Measurements from ENCODE around the gene PRSS8.

DNA sequence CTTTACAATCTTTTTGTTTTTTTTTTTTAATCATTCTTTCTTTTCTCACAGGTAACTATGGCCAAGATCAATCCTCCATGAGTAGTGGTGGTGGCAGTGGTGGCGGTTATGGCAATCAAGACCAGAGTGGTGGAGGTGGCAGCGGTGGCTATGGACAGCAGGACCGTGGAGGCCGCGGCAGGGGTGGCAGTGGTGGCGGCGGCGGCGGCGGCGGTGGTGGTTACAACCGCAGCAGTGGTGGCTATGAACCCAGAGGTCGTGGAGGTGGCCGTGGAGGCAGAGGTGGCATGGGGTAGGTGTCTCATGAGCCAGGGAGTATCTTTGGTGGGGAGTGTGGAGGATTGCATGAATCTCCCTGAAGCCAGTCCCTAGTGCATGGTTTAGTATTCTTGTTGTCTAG lies 49.4 kb upstream of the PRSS8 start:
- TF ChIP-seq, protein P1, sequence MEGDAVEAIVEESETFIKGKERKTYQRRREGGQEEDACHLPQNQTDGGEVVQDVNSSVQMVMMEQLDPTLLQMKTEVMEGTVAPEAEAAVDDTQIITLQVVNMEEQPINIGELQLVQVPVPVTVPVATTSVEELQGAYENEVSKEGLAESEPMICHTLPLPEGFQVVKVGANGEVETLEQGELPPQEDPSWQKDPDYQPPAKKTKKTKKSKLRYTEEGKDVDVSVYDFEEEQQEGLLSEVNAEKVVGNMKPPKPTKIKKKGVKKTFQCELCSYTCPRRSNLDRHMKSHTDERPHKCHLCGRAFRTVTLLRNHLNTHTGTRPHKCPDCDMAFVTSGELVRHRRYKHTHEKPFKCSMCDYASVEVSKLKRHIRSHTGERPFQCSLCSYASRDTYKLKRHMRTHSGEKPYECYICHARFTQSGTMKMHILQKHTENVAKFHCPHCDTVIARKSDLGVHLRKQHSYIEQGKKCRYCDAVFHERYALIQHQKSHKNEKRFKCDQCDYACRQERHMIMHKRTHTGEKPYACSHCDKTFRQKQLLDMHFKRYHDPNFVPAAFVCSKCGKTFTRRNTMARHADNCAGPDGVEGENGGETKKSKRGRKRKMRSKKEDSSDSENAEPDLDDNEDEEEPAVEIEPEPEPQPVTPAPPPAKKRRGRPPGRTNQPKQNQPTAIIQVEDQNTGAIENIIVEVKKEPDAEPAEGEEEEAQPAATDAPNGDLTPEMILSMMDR (IDR thresholded peaks at IDR 0.05; ENCODE audit: extremely low read depth in 1 of 2, insufficient read depth in 1 of 2, low read depth in 1 of 2, low read length in 2 of 2) = no peak
- TF ChIP-seq POLR2A (IDR thresholded peaks at IDR 0.05; ENCODE audit: low read depth, low read length) (no peak), FOS (IDR thresholded peaks at IDR 0.05; ENCODE audit: borderline replicate concordance, insufficient read depth, low read length) (no peak), JUN (IDR thresholded peaks at IDR 0.05; ENCODE audit: borderline replicate concordance, insufficient read depth, insufficient read length, low read depth) (no peak), POLR2AphosphoS5 (IDR thresholded peaks at IDR 0.05; ENCODE audit: insufficient read depth, low read depth, low read length) (no peak), EZH2 (IDR thresholded peaks at IDR 0.05; ENCODE audit: borderline replicate concordance, low read depth, low read length, severe bottlenecking) (no peak), MYC (IDR thresholded peaks at IDR 0.05; ENCODE audit: low read depth, low read length) (no peak)
- TF ChIP-seq, protein P2, sequence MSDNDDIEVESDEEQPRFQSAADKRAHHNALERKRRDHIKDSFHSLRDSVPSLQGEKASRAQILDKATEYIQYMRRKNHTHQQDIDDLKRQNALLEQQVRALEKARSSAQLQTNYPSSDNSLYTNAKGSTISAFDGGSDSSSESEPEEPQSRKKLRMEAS (IDR thresholded peaks at IDR 0.05; ENCODE audit: insufficient read depth, insufficient read length) = no peak

All from endothelial cell of umbilical vein (primary cell).